Measurements from ENCODE around the gene BMPER. TPM values are rescaled to one million over a fixed set of nuclear protein-coding genes. Genes with fewer than 3 reads are reported as not detected.
A peak's percentile ranks its signal among the peaks of the same experiment; 100 is the strongest.

Gene BMPER
- total RNA-seq, 1 donor from 2014 or later: 7.4 TPM

DNA sequence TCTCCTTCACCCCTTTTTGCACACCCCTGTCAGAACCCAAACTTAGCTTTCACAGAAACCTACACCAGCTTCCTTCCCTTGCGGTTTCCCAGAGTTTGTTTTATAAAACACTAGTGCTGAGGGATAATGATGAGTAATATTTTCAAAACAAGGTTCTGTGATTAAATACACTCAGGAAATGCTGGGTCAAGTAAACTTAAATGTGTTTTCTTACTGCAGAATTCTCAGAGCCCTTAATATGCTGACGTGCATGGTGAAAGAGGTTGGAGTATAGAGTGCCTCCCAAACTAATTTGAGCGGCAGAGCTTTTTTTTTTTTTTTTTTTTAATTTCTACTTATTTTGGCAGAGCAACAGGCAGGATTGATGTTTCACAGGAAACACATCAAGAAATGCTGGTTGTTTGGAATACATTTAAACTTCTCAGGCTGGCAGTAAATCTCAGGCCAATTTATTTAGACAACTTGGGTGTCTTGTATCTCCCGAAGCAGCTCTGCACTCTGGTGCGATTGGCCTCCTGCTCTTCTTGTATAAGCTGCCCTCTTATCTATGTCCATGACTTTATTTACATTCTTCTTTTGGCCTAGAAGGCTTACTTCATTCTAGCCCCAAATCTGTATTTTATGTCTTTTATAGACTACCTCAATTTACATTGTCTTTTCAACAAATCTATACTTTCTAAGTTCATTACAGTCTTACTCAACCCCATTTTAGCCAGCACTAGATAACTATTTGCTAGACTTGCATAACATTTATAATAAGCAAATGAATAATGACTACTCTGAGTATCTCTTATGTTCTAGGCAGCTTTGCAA lies 165.4 kb downstream of the BMPER start:
- peak in 1 of 2 donors; percentile 49 for ATAC-seq
- Histone ChIP-seq H3K36me3 (no peaks in the 10 kb centered on the region), H3K27me3 (ENCODE audit: low read depth) (no peaks in the 10 kb centered on the region), H3K9me3 (no peaks in the 10 kb centered on the region), H3K4me3 (no peak overlapping the region), H3K27ac (no peak overlapping the region), H3K4me1 (peaks cover 9% of the 10 kb centered on the region)
- intact Hi-C loops (cut with DNase I): no loop called here
- DNase-seq: no peak
- TF ChIP-seq, protein P1, sequence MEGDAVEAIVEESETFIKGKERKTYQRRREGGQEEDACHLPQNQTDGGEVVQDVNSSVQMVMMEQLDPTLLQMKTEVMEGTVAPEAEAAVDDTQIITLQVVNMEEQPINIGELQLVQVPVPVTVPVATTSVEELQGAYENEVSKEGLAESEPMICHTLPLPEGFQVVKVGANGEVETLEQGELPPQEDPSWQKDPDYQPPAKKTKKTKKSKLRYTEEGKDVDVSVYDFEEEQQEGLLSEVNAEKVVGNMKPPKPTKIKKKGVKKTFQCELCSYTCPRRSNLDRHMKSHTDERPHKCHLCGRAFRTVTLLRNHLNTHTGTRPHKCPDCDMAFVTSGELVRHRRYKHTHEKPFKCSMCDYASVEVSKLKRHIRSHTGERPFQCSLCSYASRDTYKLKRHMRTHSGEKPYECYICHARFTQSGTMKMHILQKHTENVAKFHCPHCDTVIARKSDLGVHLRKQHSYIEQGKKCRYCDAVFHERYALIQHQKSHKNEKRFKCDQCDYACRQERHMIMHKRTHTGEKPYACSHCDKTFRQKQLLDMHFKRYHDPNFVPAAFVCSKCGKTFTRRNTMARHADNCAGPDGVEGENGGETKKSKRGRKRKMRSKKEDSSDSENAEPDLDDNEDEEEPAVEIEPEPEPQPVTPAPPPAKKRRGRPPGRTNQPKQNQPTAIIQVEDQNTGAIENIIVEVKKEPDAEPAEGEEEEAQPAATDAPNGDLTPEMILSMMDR (IDR thresholded peaks at IDR 0.05): no peak

DNA sequence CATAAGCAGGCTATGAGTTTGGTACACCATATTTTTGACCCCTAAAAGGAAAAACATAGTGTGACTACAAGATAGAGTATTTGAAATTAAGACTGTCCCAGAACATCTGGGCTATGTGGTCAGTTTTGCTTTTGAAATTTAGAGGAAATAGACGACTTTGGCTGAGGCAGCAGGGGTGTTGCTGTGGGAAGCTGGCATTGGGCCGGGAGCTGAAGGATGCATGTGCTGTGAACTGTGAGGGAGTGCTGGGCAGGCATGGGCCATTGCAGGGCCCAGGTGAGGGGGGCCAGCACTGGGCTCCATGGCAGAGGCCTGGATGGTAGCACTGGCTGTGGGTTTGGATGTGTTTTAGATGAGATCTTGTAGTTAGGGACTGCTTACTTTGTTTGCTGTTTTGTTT lies 168.3 kb downstream of the BMPER start:
- intact Hi-C loops (cut with DNase I): no loop called here
- Histone ChIP-seq H3K4me1 (peaks cover 9% of the 10 kb centered on the region), H3K4me3 (no peak overlapping the region), H3K27ac (no peak overlapping the region), H3K9me3 (no peaks in the 10 kb centered on the region), H3K27me3 (ENCODE audit: low read depth) (no peaks in the 10 kb centered on the region), H3K36me3 (no peaks in the 10 kb centered on the region)
- ATAC-seq (no peak), DNase-seq (no peak)
- TF ChIP-seq, protein P1 (IDR thresholded peaks at IDR 0.05): no peak

DNA sequence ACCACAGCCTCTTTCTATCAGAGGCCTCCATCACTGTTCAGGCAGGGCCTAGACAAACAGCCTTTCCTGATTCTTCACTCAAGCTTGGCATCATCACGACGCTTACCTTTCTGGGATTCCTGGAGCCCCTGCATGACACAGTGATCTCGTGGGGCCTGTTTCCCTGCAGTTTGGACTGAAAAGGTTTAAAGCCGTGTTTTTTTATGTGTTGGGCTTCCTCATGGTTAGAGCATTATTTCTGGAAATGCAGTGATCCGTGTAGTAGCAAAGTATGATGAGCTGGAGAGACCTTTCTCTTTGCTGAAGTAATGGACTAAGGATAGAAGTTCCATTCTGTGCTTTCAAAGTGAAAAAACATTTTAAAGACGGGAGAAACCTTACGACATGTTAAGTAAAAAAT lies 169.1 kb downstream of the BMPER start:
- H3K36me3 ChIP-seq: no peaks in the 10 kb centered on the region
- ATAC-seq (no peak), DNase-seq (no peak)
- intact Hi-C loops (cut with DNase I): no loop called here
- H3K4me1 ChIP-seq: peaks cover 9% of the 10 kb centered on the region
- no peaks in the 10 kb centered on the region for H3K27me3 ChIP-seq (ENCODE audit: low read depth)
- H3K27ac ChIP-seq: no peak overlapping the region
- TF ChIP-seq, protein P1 (IDR thresholded peaks at IDR 0.05): no peak
- H3K4me3 ChIP-seq: no peak overlapping the region
- H3K9me3 ChIP-seq: no peaks in the 10 kb centered on the region

DNA sequence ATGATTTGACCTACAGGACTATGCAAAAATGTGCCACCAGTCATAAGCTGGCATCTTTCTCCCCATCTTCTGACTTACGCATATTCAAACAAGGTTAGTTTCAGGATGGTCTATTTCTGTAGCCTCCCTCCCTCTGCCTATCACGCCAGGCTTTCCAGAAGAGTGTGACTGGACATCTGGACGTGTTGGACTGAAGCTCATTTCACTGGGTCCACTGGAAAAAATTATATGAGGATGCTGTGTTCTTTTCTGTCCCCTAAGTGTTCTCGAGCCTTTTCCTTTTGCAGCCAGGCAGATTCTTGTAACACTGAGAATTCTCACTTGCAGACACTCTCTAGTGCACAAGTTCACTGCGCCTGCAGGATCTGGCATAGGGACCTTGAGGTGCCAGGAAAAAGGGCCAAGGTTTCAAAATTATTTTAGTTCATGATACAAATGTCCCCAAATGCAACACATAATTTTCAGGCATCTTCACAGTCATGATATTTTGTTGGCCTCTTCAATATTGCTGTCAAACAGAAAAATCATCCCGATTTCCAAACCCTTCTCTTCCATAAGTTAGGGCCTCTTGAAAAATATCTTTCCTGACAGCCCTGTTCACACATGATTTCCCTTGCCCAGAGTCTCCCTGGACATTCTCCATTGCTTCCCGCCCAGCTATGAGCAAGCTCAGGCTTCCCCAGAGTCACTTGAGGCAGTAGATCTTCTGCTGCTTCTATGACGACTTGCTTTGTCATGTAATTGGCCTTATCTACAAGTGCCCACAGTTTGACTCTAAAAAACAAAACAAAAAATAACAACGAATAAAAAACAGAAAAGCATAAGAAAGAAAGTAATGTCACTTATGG lies 170.4 kb downstream of the BMPER start:
- H3K36me3 ChIP-seq: no peaks in the 10 kb centered on the region
- TF ChIP-seq, protein P1 (IDR thresholded peaks at IDR 0.05): no peak
- no peak overlapping the region for H3K27ac ChIP-seq
- intact Hi-C loops (cut with DNase I): no loop called here
- no peaks in the 10 kb centered on the region for H3K9me3 ChIP-seq
- peaks cover 1% of the 10 kb centered on the region for H3K4me1 ChIP-seq
- no peaks in the 10 kb centered on the region for H3K27me3 ChIP-seq (ENCODE audit: low read depth)
- H3K4me3 ChIP-seq: no peak overlapping the region
- no peak for DNase-seq
- ATAC-seq: no peak

DNA sequence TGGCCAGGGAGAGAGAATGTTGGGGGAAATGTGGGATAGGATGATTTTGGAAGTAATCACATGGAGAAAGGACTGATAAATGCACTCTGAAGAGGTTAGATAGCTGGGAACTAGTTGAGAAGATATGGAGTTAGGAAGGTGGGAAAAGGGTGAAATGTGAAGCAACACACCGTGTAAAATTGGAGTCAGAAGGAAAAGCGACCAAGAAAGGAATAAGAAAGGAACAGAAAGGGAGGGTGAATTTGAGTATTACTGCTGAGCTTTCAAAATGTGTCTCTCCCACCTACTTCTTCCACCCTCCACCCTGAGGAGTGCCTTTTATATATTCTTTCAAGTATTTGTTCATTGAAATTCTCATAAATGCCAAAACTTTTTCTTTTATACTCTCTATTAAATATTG lies 171.8 kb downstream of the BMPER start:
- no peaks in the 10 kb centered on the region for H3K9me3 ChIP-seq
- TF ChIP-seq, protein P1 (IDR thresholded peaks at IDR 0.05): no peak
- ATAC-seq (no peak), DNase-seq (no peak)
- H3K4me3 ChIP-seq: no peak overlapping the region
- H3K36me3 ChIP-seq: no peaks in the 10 kb centered on the region
- intact Hi-C loops (cut with DNase I): no loop called here
- H3K4me1 ChIP-seq: no peaks in the 10 kb centered on the region
- no peaks in the 10 kb centered on the region for H3K27me3 ChIP-seq (ENCODE audit: low read depth)
- no peak overlapping the region for H3K27ac ChIP-seq

All from lower lobe of right lung (tissue), 2 donors.